Measurements from ENCODE around the gene NLRX1. TPM values are rescaled to one million over a fixed set of nuclear protein-coding genes. Genes with fewer than 3 reads are reported as not detected.

NLRX1 gene
- total and polyA plus RNA-seq, 2 donors (not counting 3 experiments of a cell fraction or from before 2014, with no cell fraction given) = 15.1 to 15.5 TPM

DNA sequence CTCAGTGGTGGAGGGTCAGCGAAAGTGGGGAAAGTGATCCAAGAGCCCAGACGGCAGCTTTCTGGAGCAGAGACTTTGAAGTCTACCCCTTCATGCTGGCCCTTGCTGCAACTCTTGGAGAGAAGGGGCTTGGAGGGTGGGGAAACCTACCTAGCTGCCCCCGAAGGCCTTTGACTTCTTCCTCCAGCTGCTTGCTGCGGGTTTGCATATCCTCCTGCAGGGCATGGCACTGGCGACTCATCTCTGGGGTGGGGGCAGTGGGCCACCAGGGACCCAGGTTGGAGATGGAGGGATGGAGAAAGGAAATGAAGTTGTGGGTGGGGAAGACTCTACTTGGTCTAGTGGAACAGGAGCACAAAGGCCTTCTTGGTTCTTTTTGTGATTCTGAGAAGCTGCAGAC lies 24.5 kb downstream of the NLRX1 start:
- Histone ChIP-seq H4K20me1 (replicated peaks; ENCODE audit: control insufficient read depth, extremely low read depth, insufficient read depth, low read length) (no peaks in the 10 kb centered on the region), H3K9me1 (replicated peaks; ENCODE audit: control insufficient read depth, extremely low read depth, insufficient read depth, low read length) (no peaks in the 10 kb centered on the region), H3K36me3 (ENCODE audit: control insufficient read depth in 2 of 2, extremely low read depth in 1 of 2, insufficient read depth in 2 of 2, low read length in 2 of 2) (no peaks in the 10 kb centered on the region), H3K27me3 (ENCODE audit: control insufficient read depth in 2 of 2, insufficient read depth in 2 of 2, low read length in 2 of 2) (no peaks in the 10 kb centered on the region), H3K4me1 (ENCODE audit: control insufficient read depth, extremely low read depth, insufficient read depth, low read length) (no peaks in the 10 kb centered on the region), H3K4me3 (replicated peaks in 1 of 3; ENCODE audit: insufficient read depth in 1 of 3, low read depth in 1 of 3, low read length in 3 of 3) (no peak overlapping the region), H3K4me2 (ENCODE audit: insufficient read depth, low read length) (no peak overlapping the region), H3K9ac (replicated peaks; ENCODE audit: extremely low read depth, insufficient read depth, low read length) (no peak overlapping the region), H2AFZ (ENCODE audit: low read depth, low read length) (no peak overlapping the region), H3K79me2 (ENCODE audit: control insufficient read depth, insufficient read depth, low read length) (no peaks in the 10 kb centered on the region), H3K9me3 (replicated peaks; ENCODE audit: control insufficient read depth, insufficient read depth, low read length) (no peaks in the 10 kb centered on the region), H3K27ac (ENCODE audit: insufficient read depth, low read depth, low read length) (no peak overlapping the region)
- FAIRE-seq (no peak), DNase-seq (ENCODE audit: low read depth, low spot score) (no peak)
- CTCF ChIA-PET = interaction anchor here (1.1 to 4.5 kb wide), 2 partner anchors 24 to 48 kb away, joined by 3 to 43 read pairs; partner anchors contain the start of gene NLRX1
- POLR2A ChIA-PET = no interaction called here
- BruUV-seq (replicated peaks) = no TSS peak
- intact Hi-C loops (cut with micrococcal nuclease) (no loop called here), dilution Hi-C loops (cut with MboI; ENCODE audit: extremely low pct_ligation_motif_present, low sequenced_read_pairs) (no loop called here)
- TF ChIP-seq MYC (IDR thresholded peaks at IDR 0.05; ENCODE audit: low read depth, low read length) (no peak), POLR2A (IDR thresholded peaks at IDR 0.05; ENCODE audit: low read depth, low read length) (no peak), JUN (IDR thresholded peaks at IDR 0.05; ENCODE audit: borderline replicate concordance, insufficient read depth, insufficient read length, low read depth) (no peak), CTCF (IDR thresholded peaks at IDR 0.05; ENCODE audit: extremely low read depth in 1 of 2, insufficient read depth in 1 of 2, low read depth in 1 of 2, low read length in 2 of 2) (no peak), GATA2 (IDR thresholded peaks at IDR 0.05; ENCODE audit: insufficient read depth, insufficient read length, low read depth, low read length) (no peak), POLR2AphosphoS5 (IDR thresholded peaks at IDR 0.05; ENCODE audit: insufficient read depth, low read depth, low read length) (no peak), FOS (IDR thresholded peaks at IDR 0.05; ENCODE audit: borderline replicate concordance, insufficient read depth, low read length) (no peak)
- TF ChIP-seq, protein P1, sequence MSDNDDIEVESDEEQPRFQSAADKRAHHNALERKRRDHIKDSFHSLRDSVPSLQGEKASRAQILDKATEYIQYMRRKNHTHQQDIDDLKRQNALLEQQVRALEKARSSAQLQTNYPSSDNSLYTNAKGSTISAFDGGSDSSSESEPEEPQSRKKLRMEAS (IDR thresholded peaks at IDR 0.05; ENCODE audit: insufficient read depth, insufficient read length) = no peak
